Heart left ventricle (tissue), 16 donors: ENCODE results near the gene CXCL11. TPM values are rescaled to one million over a fixed set of nuclear protein-coding genes. Genes with fewer than 3 reads are reported as not detected.

ENCODE experiments used
- ATAC-seq, 4 donors: fragments of 200-7000 bp; cut with Tn5 transposase; one replicate each; pipeline ENCODE4 v1.9.1; 2020 to 2022; ENCODE audit warnings: moderate library complexity in 4 of 4, mild to moderate bottlenecking in 3 of 4, moderate number of reproducible peaks in 1 of 4
- DNase-seq, 5 donors: peaks; one replicate each; pipeline ENCODE4 v3.0.0-alpha.2; 2020
- H3K27ac ChIP-seq, 12 donors: fragments of 200-600 bp; sonication (generic) in 4 of 12; one replicate each; pipeline versions ENCODE4 v1.5.0 to v1.8.0; 2016 to 2022; ENCODE audit warnings: mild to moderate bottlenecking in 2 of 12
- H3K27me3 ChIP-seq, 9 donors: fragments of 200-600 bp; sonication (generic) in 2 of 9; one replicate each; pipeline versions ENCODE4 v1.5.1 to v1.8.0; 2016 to 2022; ENCODE audit warnings: mild to moderate bottlenecking in 3 of 9
- H3K36me3 ChIP-seq, 9 donors: fragments of 200-600 bp; sonication (generic) in 2 of 9; one replicate each; pipeline versions ENCODE4 v1.5.0 to v1.8.0; 2018 to 2022; ENCODE audit warnings: mild to moderate bottlenecking in 2 of 9
- H3K4me1 ChIP-seq, 12 donors: fragments of 200-600 bp; sonication (generic) in 4 of 12; one replicate each; pipeline versions ENCODE4 v1.5.0 to v1.8.0; 2016 to 2022; ENCODE audit warnings: mild to moderate bottlenecking in 3 of 12
- H3K4me3 ChIP-seq, 12 donors: fragments of 200-600 bp; sonication (generic) in 4 of 12; one replicate each; pipeline versions ENCODE4 v1.5.0 to v1.8.0; 2017 to 2022; ENCODE audit warnings: mild to moderate bottlenecking in 9 of 12, moderate library complexity in 4 of 12
- H3K9me3 ChIP-seq, 12 donors: fragments of 200-600 bp; sonication (generic) in 4 of 12; one replicate each; pipeline versions ENCODE4 v1.5.0 to v1.8.0; 2016 to 2022; ENCODE audit warnings: mild to moderate bottlenecking in 1 of 12
- POLR2A ChIP-seq, 2 donors: fragments of 450-650 bp; IDR thresholded peaks; one replicate each; pipeline ENCODE4 v1.6.1; 2017; ENCODE audit warnings: antibody characterized with exemption in 2 of 2, mild to moderate bottlenecking in 2 of 2, moderate library complexity in 2 of 2
- WGBS, 4 donors: extraction: QIAGEN DNeasy Blood & Tissue Kit in 2 of 4; methylation state at CpG; one replicate each; pipeline versions ENCODE4 v1.1.5 to v1.1.7; 2013 to 2018; 5-methylcytosine and 5-hydroxymethylcytosine counted together
- intact Hi-C, 10 donors: fragments of 100-400 bp; cut with DNase I; formaldehyde crosslinking; loops; one replicate each; pipeline versions ENCODE4 v1.11.1 to v1.14.2; 2022
- polyA plus RNA-seq, 2 donors: library from polyadenylated mRNA; stranded (reverse); fragments of 200-250 nt; gene quantifications; one replicate each; pipeline ENCODE4 v1.2.3, GENCODE V29; 2013
- total RNA-seq, 9 donors: library from RNA; depleted of rRNA in 2 of 9; stranded (reverse); fragments of >200 nt in 2 of 9; fragmentation: NEBNext Ultra II Directional in 3 of 9; extraction: Animal tissue kit (Norgen Biotek cat#: 25700) in 3 of 9; gene quantifications; one replicate each; pipeline versions ENCODE4 v1.1.0 to v1.2.4, GENCODE V29; 2016 to 2023
- TF ChIP-seq, protein P1 (sequence below), 12 donors: fragments of 200-600 bp; sonication (generic) in 4 of 12; IDR thresholded peaks; one replicate each; pipeline versions ENCODE4 v1.5.0 to v1.8.0; 2018 to 2022; ENCODE audit warnings: antibody characterized with exemption in 12 of 12, mild to moderate bottlenecking in 5 of 12
- donor health status: ischemic (EF 13 %, LVEDD 7.1; RV severe dilation, severe dysfunction).
- donor health status: healthy with polysubstance abuse.
- donor health status: DM: no; HTN: yes; CAD: no.
- donor health status: DM: no; HTN: no; CAD: no.
- donor health status: ischemic (EF 25% LVEDD 6.9; RV normal size, moderate dysfunction).
- donor health status: ischemic (EF 25% LVEDD 5.7; RV mildly dilated, moderate dysfunction).
- donor health status: healthy.
- donor health status: DM: yes; HTN: yes; CAD: no.
- donor health status: ischemic (EF 35%, LVEDD 5.7; RV mildly dilated, moderate dysfunction).
- donor health status: nonischemic (EF 11% LVEDD 7.7; RV severe dilation, severe dysfunction).
- donor health status: DM: yes; HTN: yes; CAD: no.
- donor health status: PGD.
- donor health status: ischemic (EF 29% LVEDD 5.4; RV normal size, mild dysfunction).
- donor health status: nonischemic (EF 23%, LVEDD 6.1; RV moderate dilation, normal function).

CXCL11 gene
- total and polyA plus RNA-seq, 11 donors, result 0.06 to 70.7 (median 1.8) TPM; not detected in 7

DNA sequence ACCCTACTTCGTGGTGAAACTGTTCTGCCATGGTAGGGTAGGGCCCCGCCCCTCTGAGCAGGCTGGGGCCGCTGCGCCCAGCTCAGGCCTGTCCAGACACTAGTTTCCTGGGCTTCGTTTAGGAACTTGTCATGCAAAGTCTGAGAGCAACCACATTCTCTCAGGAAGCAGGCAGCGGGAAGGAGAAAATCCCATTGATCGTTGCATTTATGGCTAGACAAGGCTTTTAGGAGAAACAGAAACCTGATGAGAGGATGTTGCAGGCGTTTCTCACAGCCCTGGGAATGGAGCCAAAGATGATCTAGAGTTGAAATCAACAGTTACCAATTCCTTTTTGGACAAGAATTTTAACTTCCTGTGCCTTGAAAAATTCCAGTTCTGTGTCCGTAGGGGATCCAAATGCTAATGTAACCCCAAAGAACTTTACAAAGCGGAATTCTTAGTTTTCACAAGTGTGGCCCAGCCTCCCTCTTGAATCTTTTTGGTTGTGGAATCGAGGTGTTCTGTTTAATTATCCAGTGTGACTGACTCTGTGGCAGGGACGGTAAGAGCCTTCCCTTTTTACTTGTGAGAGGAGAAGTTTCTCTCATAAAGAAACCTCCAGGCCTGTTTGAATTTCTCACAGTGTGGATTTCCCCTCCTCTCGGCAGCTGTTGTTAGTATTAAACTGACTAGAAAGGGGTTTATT lies 24.0 kb downstream of the CXCL11 start:
- ATAC-seq (peak; percentile 20 to 80 (median 74)), DNase-seq (peak in 3 of 5 donors; percentile 36 to 72 (median 55))
- TF ChIP-seq, protein P1, sequence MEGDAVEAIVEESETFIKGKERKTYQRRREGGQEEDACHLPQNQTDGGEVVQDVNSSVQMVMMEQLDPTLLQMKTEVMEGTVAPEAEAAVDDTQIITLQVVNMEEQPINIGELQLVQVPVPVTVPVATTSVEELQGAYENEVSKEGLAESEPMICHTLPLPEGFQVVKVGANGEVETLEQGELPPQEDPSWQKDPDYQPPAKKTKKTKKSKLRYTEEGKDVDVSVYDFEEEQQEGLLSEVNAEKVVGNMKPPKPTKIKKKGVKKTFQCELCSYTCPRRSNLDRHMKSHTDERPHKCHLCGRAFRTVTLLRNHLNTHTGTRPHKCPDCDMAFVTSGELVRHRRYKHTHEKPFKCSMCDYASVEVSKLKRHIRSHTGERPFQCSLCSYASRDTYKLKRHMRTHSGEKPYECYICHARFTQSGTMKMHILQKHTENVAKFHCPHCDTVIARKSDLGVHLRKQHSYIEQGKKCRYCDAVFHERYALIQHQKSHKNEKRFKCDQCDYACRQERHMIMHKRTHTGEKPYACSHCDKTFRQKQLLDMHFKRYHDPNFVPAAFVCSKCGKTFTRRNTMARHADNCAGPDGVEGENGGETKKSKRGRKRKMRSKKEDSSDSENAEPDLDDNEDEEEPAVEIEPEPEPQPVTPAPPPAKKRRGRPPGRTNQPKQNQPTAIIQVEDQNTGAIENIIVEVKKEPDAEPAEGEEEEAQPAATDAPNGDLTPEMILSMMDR (IDR thresholded peaks at IDR 0.05), result no peak
- peak overlapping the region; percentile 65 to 92 (median 81) for H3K27ac ChIP-seq
- peaks cover 0 to 46% (median 6%) of the 10 kb centered on the region in 12 donors for H3K4me1 ChIP-seq
- no peaks in the 10 kb centered on the region for H3K36me3 ChIP-seq
- intact Hi-C loops, result loop anchor here in 1 of 10 donors (5.0 kb wide), 1 partner anchor 200 kb away; the partner anchor contains the start of gene SCARB2
- H3K27me3 ChIP-seq, result no peaks in the 10 kb centered on the region
- H3K4me3 ChIP-seq, result peak overlapping the region in 9 of 12 donors; percentile 1 to 41 (median 16)
- no peaks in the 10 kb centered on the region for H3K9me3 ChIP-seq
- WGBS, 4 donors, result 33 to 50% (median 38%) methylated on average over 13 of the region's 13 CpGs

DNA sequence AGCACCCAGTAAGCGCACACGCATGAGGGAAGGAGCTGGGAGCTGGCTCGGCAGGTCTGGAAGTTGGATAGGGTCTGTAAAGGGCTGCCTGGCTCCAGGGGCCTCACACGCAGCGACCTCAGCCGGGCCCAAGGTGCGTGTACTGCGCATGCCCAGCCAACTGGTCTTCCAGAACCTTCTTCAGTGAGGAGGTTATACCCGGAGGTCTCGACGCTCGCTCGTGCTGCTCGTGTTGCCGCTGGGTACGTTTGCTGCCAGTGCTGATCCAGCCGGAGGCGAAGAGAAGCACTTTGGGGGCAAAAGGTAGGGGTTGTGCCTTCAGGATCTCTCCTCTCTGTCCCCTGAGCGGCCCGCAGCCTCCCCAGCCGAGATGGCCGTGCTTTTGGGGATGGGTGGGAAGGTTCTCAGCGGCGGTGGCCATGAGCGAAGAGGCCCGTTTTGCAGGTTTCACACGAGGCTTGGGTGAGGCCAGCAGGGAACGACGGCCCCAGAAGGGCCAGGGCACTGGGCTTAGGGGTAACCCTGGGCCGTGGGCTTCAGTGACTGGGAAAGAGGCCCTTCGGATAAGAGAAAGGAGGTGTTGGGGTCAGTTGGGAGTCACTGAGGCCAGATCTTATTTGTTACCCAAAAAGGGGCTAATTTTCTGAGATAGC lies 24.7 kb downstream of the CXCL11 start:
- DNase-seq (no peak), ATAC-seq (peak in 2 of 4 donors; percentile 4 to 22)
- Histone ChIP-seq H3K4me1 (peaks cover 0 to 46% (median 6%) of the 10 kb centered on the region in 12 donors), H3K4me3 (peak overlapping the region in 9 of 12 donors; percentile 1 to 41 (median 16)), H3K27ac (peak overlapping the region; percentile 65 to 92 (median 81)), H3K9me3 (no peaks in the 10 kb centered on the region), H3K27me3 (no peaks in the 10 kb centered on the region), H3K36me3 (no peaks in the 10 kb centered on the region)
- no peak for TF ChIP-seq POLR2A (IDR thresholded peaks at IDR 0.05)
- TF ChIP-seq, protein P1 (IDR thresholded peaks at IDR 0.05), result no peak
- 95 to 96% (median 96%) methylated on average over 30 to 31 of the region's 31 CpGs for WGBS, 4 donors
- intact Hi-C loops, result loop anchor here in 1 of 10 donors (5.0 kb wide), 1 partner anchor 201 kb away; the partner anchor contains the start of gene SCARB2

DNA sequence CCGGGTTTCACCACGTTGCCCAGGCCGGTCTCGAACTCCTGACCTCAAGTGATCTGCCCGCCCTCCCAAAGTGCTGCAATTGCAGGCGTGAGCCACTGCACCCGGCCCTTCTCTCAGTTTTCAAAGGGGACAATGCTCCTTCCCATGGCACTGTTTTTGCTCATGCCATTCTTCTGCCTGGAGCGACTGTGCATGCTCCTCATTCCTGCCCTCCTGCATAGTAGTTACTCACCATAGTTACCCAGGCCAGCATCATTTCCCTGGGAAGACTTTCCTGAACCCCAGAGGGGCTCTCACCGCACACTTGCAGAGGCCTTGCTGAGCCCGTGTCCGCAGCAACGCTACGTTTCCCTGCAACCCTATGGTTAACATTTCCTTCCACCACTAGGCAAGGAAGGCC lies 25.3 kb downstream of the CXCL11 start:
- Histone ChIP-seq H3K9me3 (no peaks in the 10 kb centered on the region), H3K4me3 (no peak overlapping the region), H3K27me3 (no peaks in the 10 kb centered on the region), H3K27ac (peak overlapping the region in 1 of 12 donors; percentile 92), H3K4me1 (peaks cover 0 to 43% (median 6%) of the 10 kb centered on the region in 12 donors), H3K36me3 (no peaks in the 10 kb centered on the region)
- ATAC-seq, result no peak
- intact Hi-C loops, result loop anchor here in 1 of 10 donors (5.0 kb wide), 1 partner anchor 202 kb away; the partner anchor contains the start of gene SCARB2
- DNase-seq, result no peak
- 96 to 99% (median 97%) methylated on average over 13 of the region's 13 CpGs for WGBS, 4 donors
- TF ChIP-seq POLR2A (IDR thresholded peaks at IDR 0.05), result no peak
- TF ChIP-seq, protein P1 (IDR thresholded peaks at IDR 0.05), result no peak

DNA sequence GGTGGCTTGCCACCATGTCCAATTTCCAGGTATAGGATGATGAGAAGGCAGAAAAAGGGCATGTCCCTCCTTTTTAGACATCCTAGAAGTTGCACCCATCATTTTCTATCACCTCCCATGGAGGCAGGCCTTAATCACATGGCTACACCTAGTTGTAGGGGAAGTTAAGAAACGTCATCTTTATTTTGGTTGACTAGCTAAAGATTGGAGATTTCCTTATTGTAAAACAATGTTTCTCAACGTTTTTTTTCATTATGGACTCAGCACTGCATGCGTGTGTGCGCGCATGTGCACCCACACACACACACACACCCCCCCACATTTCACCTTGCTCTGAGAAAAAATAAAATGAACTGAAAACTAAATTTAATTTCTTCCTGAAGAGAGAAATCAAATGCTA lies 26.6 kb downstream of the CXCL11 start:
- Histone ChIP-seq H3K27me3 (no peaks in the 10 kb centered on the region), H3K36me3 (no peaks in the 10 kb centered on the region), H3K4me3 (no peak overlapping the region), H3K4me1 (peaks cover 0 to 34% (median 6%) of the 10 kb centered on the region in 12 donors), H3K27ac (no peak overlapping the region), H3K9me3 (no peaks in the 10 kb centered on the region)
- ATAC-seq, result no peak
- intact Hi-C loops, result no loop called here
- no peak for DNase-seq
- 70 to 86% (median 83%) methylated on average over 5 of the region's 5 CpGs for WGBS, 4 donors
- no peak for TF ChIP-seq POLR2A (IDR thresholded peaks at IDR 0.05)
- TF ChIP-seq, protein P1 (IDR thresholded peaks at IDR 0.05), result no peak
